Measurements from ENCODE around the gene HACD2.

The HACD2 gene

GRCh38 chr3:123446210-123446609, 138.6 kb downstream of the HACD2 start:
- in situ Hi-C loops (cut with HindIII; ENCODE audit: low sequenced_read_pairs), result no loop called here
- H3K4me3 ChIP-seq (ENCODE audit: low read depth, low read length), result no peak overlapping the region
- TF ChIP-seq, protein P1, sequence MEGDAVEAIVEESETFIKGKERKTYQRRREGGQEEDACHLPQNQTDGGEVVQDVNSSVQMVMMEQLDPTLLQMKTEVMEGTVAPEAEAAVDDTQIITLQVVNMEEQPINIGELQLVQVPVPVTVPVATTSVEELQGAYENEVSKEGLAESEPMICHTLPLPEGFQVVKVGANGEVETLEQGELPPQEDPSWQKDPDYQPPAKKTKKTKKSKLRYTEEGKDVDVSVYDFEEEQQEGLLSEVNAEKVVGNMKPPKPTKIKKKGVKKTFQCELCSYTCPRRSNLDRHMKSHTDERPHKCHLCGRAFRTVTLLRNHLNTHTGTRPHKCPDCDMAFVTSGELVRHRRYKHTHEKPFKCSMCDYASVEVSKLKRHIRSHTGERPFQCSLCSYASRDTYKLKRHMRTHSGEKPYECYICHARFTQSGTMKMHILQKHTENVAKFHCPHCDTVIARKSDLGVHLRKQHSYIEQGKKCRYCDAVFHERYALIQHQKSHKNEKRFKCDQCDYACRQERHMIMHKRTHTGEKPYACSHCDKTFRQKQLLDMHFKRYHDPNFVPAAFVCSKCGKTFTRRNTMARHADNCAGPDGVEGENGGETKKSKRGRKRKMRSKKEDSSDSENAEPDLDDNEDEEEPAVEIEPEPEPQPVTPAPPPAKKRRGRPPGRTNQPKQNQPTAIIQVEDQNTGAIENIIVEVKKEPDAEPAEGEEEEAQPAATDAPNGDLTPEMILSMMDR (IDR thresholded peaks at IDR 0.05; ENCODE audit: low read depth, low read length, missing control alignments), result no peak
- DNase-seq (ENCODE audit: low read depth), result no peak

DNA sequence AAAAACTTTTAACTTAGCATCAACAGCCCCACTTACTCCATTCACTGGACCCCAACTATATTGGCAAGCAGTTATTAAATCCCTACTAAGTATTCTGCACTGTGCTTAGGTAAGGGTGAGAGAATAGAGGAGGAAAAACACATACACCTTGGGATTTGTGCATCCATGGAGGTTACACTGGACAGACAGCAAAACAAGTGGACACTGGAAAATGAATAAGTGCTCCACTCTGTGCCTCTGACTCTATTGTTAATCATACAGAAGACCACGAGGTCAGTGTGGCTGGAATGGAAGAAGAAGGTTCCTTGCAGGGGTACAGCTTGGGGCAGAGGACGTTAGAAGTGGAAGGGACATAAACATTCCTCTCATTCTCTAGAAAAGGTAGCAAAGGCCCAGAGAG, 139.2 kb downstream of the HACD2 start:
- TF ChIP-seq, protein P1 (IDR thresholded peaks at IDR 0.05; ENCODE audit: low read depth, low read length, missing control alignments), result no peak
- H3K4me3 ChIP-seq (ENCODE audit: low read depth, low read length), result no peak overlapping the region
- in situ Hi-C loops (cut with HindIII; ENCODE audit: low sequenced_read_pairs), result no loop called here
- DNase-seq (ENCODE audit: low read depth), result no peak

- TF ChIP-seq, protein P1 (IDR thresholded peaks at IDR 0.05; ENCODE audit: low read depth, low read length, missing control alignments), result no peak
- in situ Hi-C loops (cut with HindIII; ENCODE audit: low sequenced_read_pairs), result no loop called here
- H3K4me3 ChIP-seq (ENCODE audit: low read depth, low read length), result no peak overlapping the region
- DNase-seq (ENCODE audit: low read depth), result no peak
Observed at GRCh38 chr3:123444744-123445143, 140.1 kb downstream of the HACD2 start.

DNA sequence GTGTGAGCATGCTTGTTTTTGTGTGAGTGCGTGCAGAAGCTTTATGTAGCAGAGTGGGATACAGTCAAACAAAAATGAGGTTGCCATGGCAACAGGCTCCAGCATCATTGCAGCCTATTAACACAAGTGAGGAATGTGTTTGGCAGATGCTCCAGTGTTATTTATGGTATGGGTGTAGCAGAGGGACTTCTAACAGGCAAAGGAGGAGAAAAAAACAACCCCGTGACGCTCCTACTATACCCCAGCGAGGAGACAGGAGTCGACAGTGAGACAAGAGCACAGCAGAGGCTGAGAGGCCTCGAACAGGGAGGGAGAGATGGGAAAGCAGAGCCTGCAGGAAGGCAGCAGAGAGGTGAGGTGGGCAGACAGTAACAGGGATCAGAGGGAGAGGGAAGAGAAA, 140.8 kb downstream of the HACD2 start:
- in situ Hi-C loops (cut with HindIII; ENCODE audit: low sequenced_read_pairs), result no loop called here
- TF ChIP-seq, protein P1 (IDR thresholded peaks at IDR 0.05; ENCODE audit: low read depth, low read length, missing control alignments), result no peak
- no peak overlapping the region for H3K4me3 ChIP-seq (ENCODE audit: low read depth, low read length)
- no peak for DNase-seq (ENCODE audit: low read depth)

DNA sequence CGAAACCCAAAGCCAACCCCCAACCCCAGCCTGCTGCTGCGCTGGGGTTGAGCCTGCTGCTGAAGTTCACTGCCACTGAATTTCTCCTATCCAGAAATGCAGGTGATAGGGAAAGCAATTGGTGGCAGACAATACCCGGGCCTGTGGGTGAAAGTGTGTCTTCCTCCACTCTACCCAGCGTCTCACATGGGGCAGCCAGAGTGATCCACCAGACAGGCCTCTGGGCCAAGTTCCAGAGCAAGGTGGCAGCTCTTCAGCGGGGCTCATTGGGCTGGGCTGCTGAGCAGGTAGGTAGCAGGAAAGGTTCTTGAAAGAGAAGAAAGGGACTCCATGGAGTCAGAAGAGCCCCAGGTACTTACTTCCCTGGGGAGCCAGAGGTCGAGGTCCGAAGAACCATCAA, 141.9 kb downstream of the HACD2 start:
- DNase-seq (ENCODE audit: low read depth), result no peak
- no peak overlapping the region for H3K4me3 ChIP-seq (ENCODE audit: low read depth, low read length)
- in situ Hi-C loops (cut with HindIII; ENCODE audit: low sequenced_read_pairs), result no loop called here
- TF ChIP-seq, protein P1 (IDR thresholded peaks at IDR 0.05; ENCODE audit: low read depth, low read length, missing control alignments), result no peak

GRCh38 chr3:123442125-123442524, 142.7 kb downstream of the HACD2 start:
- H3K4me3 ChIP-seq (ENCODE audit: low read depth, low read length), result no peak overlapping the region
- no peak for DNase-seq (ENCODE audit: low read depth)
- in situ Hi-C loops (cut with HindIII; ENCODE audit: low sequenced_read_pairs), result no loop called here
- TF ChIP-seq, protein P1 (IDR thresholded peaks at IDR 0.05; ENCODE audit: low read depth, low read length, missing control alignments), result no peak

All from astrocyte of the cerebellum (primary cell).